GM12878 (cell line): Measurements from ENCODE around the gene ITPRIP. TPM values are rescaled to one million over a fixed set of nuclear protein-coding genes. Genes with fewer than 3 reads are reported as not detected.

ENCODE experiments used
- BMI1 ChIP-seq: fragments of 450-650 bp; IDR thresholded peaks from 2 replicates; pipeline ENCODE4 v1.6.1; 2016; ENCODE audit warnings: mild to moderate bottlenecking, moderate library complexity, borderline replicate concordance
- CHD2 ChIP-seq: IDR thresholded peaks from 2 replicates; pipeline ENCODE4 v1.6.1; 2011; ENCODE audit warnings: low read depth, low read length, improper control_type of control experiment, borderline replicate concordance
- CREB1 ChIP-seq: IDR thresholded peaks from 2 replicates; pipeline ENCODE4 v1.6.1; 2012; ENCODE audit warnings: low read depth, mild to moderate bottlenecking, inconsistent platforms
- EGR1 ChIP-seq, 2 experiments: IDR thresholded peaks; 1 replicate in 1 of 2; 2 replicates in 1 of 2; pipeline ENCODE4 v1.6.1; 2011 to 2012; ENCODE audit warnings: low read depth in 2 of 2, low read length in 2 of 2, borderline replicate concordance in 1 of 2, mild to moderate bottlenecking in 1 of 2, moderate library complexity in 1 of 2
- ETV6 ChIP-seq, 2 experiments: fragments of 450-650 bp in 1 of 2; IDR thresholded peaks in 1 of 2; conservative IDR thresholded peaks in 1 of 2; 2 replicates each; pipeline ENCODE4 v1.6.1; 2014; ENCODE audit warnings: antibody characterized with exemption in 1 of 2, borderline replicate concordance in 1 of 2, low read depth in 1 of 2, mild to moderate bottlenecking in 1 of 2, moderate library complexity in 1 of 2
- EZH2 ChIP-seq: IDR thresholded peaks from 2 replicates; pipeline ENCODE4 v1.6.1; 2012; ENCODE audit warnings: low read depth, mild to moderate bottlenecking, control low read depth, inconsistent platforms, low read length, borderline replicate concordance; ENCODE audit not compliant: control insufficient read depth
- FOS ChIP-seq: IDR thresholded peaks from 3 replicates; pipeline ENCODE4 v1.6.1; 2011; ENCODE audit warnings: borderline replicate concordance; ENCODE audit not compliant: insufficient read length; ENCODE audit errors: extremely low read depth
- GATAD2B ChIP-seq: fragments of 450-650 bp; conservative IDR thresholded peaks from 2 replicates; pipeline ENCODE4 v1.6.1; 2017; ENCODE audit warnings: low read depth, mild to moderate bottlenecking, moderate library complexity
- NFIC ChIP-seq: IDR thresholded peaks from 2 replicates; pipeline ENCODE4 v1.6.1; 2012; ENCODE audit warnings: low read depth, mild to moderate bottlenecking, inconsistent platforms, low read length, moderate library complexity
- NR2F1 ChIP-seq: fragments of 450-650 bp; conservative IDR thresholded peaks from 2 replicates; pipeline ENCODE4 v1.6.1; 2017; ENCODE audit warnings: mild to moderate bottlenecking
- PML ChIP-seq: IDR thresholded peaks from 2 replicates; pipeline ENCODE4 v1.6.1; 2012; ENCODE audit warnings: low read length, inconsistent platforms
- RAD51 ChIP-seq: fragments of 450-650 bp; IDR thresholded peaks from 2 replicates; pipeline ENCODE4 v1.6.1; 2016; ENCODE audit warnings: moderate library complexity, mild to moderate bottlenecking, inconsistent platforms
- SIN3A ChIP-seq: IDR thresholded peaks from 2 replicates; pipeline ENCODE4 v1.6.1; 2012; ENCODE audit warnings: low read depth, low read length, improper control_type of control experiment
- SMAD5 ChIP-seq: IDR thresholded peaks from 2 replicates; pipeline ENCODE4 v1.6.1; 2016; ENCODE audit warnings: antibody characterized with exemption, low read depth
- SRF ChIP-seq, 2 experiments: IDR thresholded peaks; 2 replicates each; pipeline ENCODE4 v1.6.1; 2011; ENCODE audit warnings: low read depth in 2 of 2, low read length in 2 of 2, mild to moderate bottlenecking in 1 of 2, moderate library complexity in 1 of 2
- TAF1 ChIP-seq: IDR thresholded peaks from 2 replicates; pipeline ENCODE4 v1.6.1; 2011; ENCODE audit warnings: mild to moderate bottlenecking, low read depth, low read length, borderline replicate concordance
- TCF3 ChIP-seq: IDR thresholded peaks from 2 replicates; pipeline ENCODE4 v1.6.1; 2012; ENCODE audit warnings: low read depth, mild to moderate bottlenecking, low read length, borderline replicate concordance; ENCODE audit not compliant: insufficient read depth
- polyA plus RNA-seq, 11 experiments: library from polyadenylated mRNA; depleted of rRNA in 4 of 11; unstranded in 6 of 11; stranded (reverse) in 5 of 11; fragments of >200 nt; fragmentation: Nextera tagmentation in 4 of 11; fragmentation: Illumina TruSeq in 1 of 11; extraction: Ambion mirVana in 4 of 11; extraction: Trizol in 1 of 11; gene quantifications; 1 replicate in 1 of 11; 2 replicates in 10 of 11; pipeline versions ENCODE4 v1.2.1 to v1.2.3, GENCODE V29; 2011 to 2016; ENCODE audit warnings: inconsistent platforms in 2 of 11, missing spikeins in 2 of 11, low read depth in 1 of 11
- total RNA-seq, 4 experiments: library from RNA; depleted of rRNA in 3 of 4; stranded (reverse); fragments of >200 nt in 3 of 4; fragmentation: Illumina TruSeq in 1 of 4; extraction: Trizol in 1 of 4; gene quantifications; 2 replicates each; pipeline versions ENCODE4 v1.2.1 to v1.2.3, GENCODE V29; 2013 to 2021
- TF ChIP-seq, protein P1 (sequence below): fragments of 450-650 bp; IDR thresholded peaks from 2 replicates; pipeline ENCODE4 v1.6.1; 2017; ENCODE audit warnings: mild to moderate bottlenecking
- TF ChIP-seq, protein P2 (sequence below): fragments of 450-650 bp; IDR thresholded peaks from 2 replicates; pipeline ENCODE4 v1.6.1; 2016; ENCODE audit warnings: mild to moderate bottlenecking

ITPRIP gene
- total and polyA plus RNA-seq, 10 of the 15 experiments (the other 5 are each of a cell fraction or from before 2014, with no cell fraction given), result 0.82 to 10.4 (median 5.9) TPM

DNA sequence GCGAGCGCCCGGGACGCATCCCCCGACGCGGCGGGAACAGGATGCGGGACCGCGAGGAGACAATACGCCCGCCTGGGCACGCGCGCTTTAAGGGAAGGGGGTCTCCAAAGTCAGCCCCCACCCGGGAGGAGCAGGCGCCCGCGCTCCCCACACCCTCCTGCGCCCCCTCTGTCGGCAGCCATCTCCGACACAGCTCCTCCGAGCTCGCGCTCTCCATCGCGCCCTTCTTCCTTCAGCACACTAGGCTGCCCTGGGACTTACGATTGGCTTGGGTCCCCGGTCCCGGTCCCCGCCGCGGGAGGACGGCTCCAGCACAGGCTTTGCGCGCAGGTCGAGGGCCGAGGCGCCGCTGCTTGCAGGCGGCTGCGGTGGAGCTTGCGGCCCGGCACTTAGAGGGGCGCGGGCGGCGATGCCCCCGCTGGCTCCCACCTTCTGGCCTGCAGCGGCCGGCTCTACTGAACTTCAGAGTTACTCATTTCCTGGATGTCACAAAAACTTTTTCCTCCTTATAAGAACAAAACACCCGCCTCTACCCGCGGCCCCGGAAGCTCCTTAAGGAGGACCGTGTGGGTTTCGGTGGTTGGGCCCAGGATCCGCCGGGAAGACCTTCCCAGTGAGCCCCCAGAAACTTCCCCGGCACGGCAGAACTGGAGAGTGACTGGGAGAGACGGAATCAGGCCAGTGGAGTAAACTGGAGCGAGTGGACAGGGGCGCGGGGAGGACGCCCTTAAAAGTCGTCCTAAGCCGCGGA is at the start of gene ITPRIP (continued):
- TF ChIP-seq TAF1 (peak; percentile 50; the same call in 1 of the 2 replicates), BMI1 (no peak), CHD2 (0 out of 2 replicates have a peak, but pooled peaks have one; percentile 34), NFIC (no peak), SMAD5 (no peak), PML (peak; percentile 17; the same call in 1 of the 2 replicates), TCF3 (no peak), GATAD2B (peak; percentile 66), EGR1 (IDR thresholded peaks at IDR 0.05; ENCODE audit: borderline replicate concordance in 1 of 2, low read depth in 2 of 2, low read length in 2 of 2) (peak in 1 of 2 experiments; percentile 30; a peak in 1 of 3 replicates), SIN3A (no peak), EZH2 (no peak), RAD51 (no peak), FOS (no peak), SRF (IDR thresholded peaks at IDR 0.05; ENCODE audit: low read depth in 2 of 2, low read length in 2 of 2) (peak in 1 of 2 experiments; percentile 59; a peak in 1 of 4 replicates), NR2F1 (peak; percentile 66), ETV6 (conservative IDR thresholded peaks at IDR 0.05 in 1 of 2, IDR thresholded peaks at IDR 0.05 in 1 of 2; ENCODE audit: borderline replicate concordance in 1 of 2, low read depth in 1 of 2) (peak in 1 of 2 experiments; percentile 82; a peak in 1 of 4 replicates), CREB1 (peak; percentile 43; the same call in 1 of the 2 replicates)
- TF ChIP-seq, protein P1, sequence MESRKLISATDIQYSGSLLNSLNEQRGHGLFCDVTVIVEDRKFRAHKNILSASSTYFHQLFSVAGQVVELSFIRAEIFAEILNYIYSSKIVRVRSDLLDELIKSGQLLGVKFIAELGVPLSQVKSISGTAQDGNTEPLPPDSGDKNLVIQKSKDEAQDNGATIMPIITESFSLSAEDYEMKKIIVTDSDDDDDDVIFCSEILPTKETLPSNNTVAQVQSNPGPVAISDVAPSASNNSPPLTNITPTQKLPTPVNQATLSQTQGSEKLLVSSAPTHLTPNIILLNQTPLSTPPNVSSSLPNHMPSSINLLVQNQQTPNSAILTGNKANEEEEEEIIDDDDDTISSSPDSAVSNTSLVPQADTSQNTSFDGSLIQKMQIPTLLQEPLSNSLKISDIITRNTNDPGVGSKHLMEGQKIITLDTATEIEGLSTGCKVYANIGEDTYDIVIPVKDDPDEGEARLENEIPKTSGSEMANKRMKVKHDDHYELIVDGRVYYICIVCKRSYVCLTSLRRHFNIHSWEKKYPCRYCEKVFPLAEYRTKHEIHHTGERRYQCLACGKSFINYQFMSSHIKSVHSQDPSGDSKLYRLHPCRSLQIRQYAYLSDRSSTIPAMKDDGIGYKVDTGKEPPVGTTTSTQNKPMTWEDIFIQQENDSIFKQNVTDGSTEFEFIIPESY, result no peak
- TF ChIP-seq, protein P2, sequence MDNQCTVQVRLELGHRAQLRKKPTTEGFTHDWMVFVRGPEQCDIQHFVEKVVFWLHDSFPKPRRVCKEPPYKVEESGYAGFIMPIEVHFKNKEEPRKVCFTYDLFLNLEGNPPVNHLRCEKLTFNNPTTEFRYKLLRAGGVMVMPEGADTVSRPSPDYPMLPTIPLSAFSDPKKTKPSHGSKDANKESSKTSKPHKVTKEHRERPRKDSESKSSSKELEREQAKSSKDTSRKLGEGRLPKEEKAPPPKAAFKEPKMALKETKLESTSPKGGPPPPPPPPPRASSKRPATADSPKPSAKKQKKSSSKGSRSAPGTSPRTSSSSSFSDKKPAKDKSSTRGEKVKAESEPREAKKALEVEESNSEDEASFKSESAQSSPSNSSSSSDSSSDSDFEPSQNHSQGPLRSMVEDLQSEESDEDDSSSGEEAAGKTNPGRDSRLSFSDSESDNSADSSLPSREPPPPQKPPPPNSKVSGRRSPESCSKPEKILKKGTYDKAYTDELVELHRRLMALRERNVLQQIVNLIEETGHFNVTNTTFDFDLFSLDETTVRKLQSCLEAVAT, result peak; percentile 48; the same call in 1 of the 2 replicates
